OCI-LY7 (cell line): ENCODE data around the gene C6orf15.

Source experiments
- EZH2phosphoT487 ChIP-seq: fragments of 200-600 bp; sonication (generic); IDR thresholded peaks from 2 replicates; pipeline ENCODE4 v1.6.1; 2018; ENCODE audit warnings: low read depth, borderline replicate concordance, mild to moderate bottlenecking, mixed run types, antibody characterized with exemption, low read length, moderate library complexity, mixed read lengths
- TF ChIP-seq, protein P1 (sequence below): fragments of 200-600 bp; sonication (generic); conservative IDR thresholded peaks from 2 replicates; pipeline ENCODE4 v1.5.1; 2014; ENCODE audit warnings: mild to moderate bottlenecking, antibody characterized with exemption, low read length, moderate library complexity, mixed read lengths

DNA sequence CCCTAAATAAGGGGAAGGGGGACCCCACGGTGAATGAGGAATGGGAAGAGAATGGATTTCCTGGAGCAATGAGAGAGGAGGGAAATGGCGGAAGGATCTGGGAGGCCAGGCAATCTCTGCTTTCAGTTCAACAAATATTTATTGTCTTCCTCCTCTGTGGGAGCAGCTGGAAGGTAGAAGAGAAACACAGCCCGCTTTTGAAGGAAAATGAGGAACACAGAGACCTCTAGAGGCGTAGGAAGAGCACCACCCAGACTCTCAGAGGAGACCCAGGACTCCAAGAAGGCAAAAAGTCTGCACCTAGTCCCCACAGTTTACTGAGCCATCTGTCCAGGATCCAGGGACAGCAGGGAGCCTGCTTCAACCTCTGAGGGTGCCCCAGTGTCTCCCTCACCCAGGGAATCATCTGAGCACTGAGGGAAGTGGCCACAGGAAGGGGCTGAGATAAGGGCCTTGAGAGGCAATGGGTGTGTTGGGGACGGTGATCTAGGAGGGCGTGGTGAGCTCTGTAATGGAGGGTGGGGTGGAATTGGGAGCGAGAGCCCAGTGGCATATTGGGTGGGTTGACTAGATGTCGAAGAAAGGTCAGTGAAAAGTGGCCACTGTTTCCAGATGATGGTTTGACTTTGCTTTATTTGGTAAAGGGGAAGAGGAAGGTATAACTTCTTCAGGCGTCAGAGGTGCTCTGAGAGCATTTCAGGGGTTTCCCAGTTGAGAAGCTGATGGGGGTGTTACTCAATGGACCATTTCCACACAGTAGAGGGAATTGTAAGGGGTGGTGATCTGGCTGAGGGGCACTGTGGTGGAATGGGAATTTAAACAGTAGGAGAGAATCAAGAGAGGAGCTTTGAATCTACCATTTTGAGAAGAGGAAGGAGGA, 2.8 kb upstream of the C6orf15 start:
- TF ChIP-seq, protein P1, sequence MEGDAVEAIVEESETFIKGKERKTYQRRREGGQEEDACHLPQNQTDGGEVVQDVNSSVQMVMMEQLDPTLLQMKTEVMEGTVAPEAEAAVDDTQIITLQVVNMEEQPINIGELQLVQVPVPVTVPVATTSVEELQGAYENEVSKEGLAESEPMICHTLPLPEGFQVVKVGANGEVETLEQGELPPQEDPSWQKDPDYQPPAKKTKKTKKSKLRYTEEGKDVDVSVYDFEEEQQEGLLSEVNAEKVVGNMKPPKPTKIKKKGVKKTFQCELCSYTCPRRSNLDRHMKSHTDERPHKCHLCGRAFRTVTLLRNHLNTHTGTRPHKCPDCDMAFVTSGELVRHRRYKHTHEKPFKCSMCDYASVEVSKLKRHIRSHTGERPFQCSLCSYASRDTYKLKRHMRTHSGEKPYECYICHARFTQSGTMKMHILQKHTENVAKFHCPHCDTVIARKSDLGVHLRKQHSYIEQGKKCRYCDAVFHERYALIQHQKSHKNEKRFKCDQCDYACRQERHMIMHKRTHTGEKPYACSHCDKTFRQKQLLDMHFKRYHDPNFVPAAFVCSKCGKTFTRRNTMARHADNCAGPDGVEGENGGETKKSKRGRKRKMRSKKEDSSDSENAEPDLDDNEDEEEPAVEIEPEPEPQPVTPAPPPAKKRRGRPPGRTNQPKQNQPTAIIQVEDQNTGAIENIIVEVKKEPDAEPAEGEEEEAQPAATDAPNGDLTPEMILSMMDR = peak; percentile 37; the same call in 1 of the 2 replicates
- no peak for TF ChIP-seq EZH2phosphoT487
